Psoas muscle (tissue), 8 donors: ENCODE measurements around the gene OPRM1. TPM values are rescaled to one million over a fixed set of nuclear protein-coding genes. Genes with fewer than 3 reads are reported as not detected.

Experiments used
- ATAC-seq, 4 donors: fragments of 200-7000 bp; cut with Tn5 transposase; one replicate each; pipeline ENCODE4 v1.9.1; 2020; ENCODE audit warnings: moderate library complexity in 3 of 4, mild to moderate bottlenecking in 2 of 4
- DNase-seq, 2 donors: peaks; one replicate each; pipeline ENCODE4 v3.0.0-alpha.2; 2020
- H3K27ac ChIP-seq: fragments of 200-600 bp; one replicate; pipeline ENCODE4 v1.8.0; 2022
- H3K27me3 ChIP-seq, 3 donors: fragments of 200-600 bp in 1 of 3; one replicate each; pipeline versions ENCODE4 v1.6.1 to v1.8.0; 2013 to 2022; ENCODE audit warnings: low read length in 2 of 3, mild to moderate bottlenecking in 2 of 3, moderate library complexity in 1 of 3; ENCODE audit not compliant: insufficient read depth in 3 of 3
- H3K36me3 ChIP-seq, 2 donors: fragments of 200-600 bp in 1 of 2; one replicate each; pipeline versions ENCODE4 v1.6.1 to v1.8.0; 2013 to 2022; ENCODE audit warnings: low read depth in 1 of 2, mild to moderate bottlenecking in 1 of 2, moderate library complexity in 1 of 2; ENCODE audit not compliant: insufficient read depth in 1 of 2
- H3K4me1 ChIP-seq: fragments of 200-600 bp; one replicate; pipeline ENCODE4 v1.8.0; 2022
- H3K4me3 ChIP-seq: fragments of 200-600 bp; one replicate; pipeline ENCODE4 v1.8.0; 2022; ENCODE audit warnings: mild to moderate bottlenecking
- H3K9me3 ChIP-seq: fragments of 200-600 bp; one replicate; pipeline ENCODE4 v1.8.0; 2022
- WGBS, 3 donors: extraction: QIAGEN DNeasy Blood & Tissue Kit; methylation state at CpG; one replicate each; pipeline versions ENCODE4 v1.1.6 to v1.1.7; 2013; 5-methylcytosine and 5-hydroxymethylcytosine counted together
- intact Hi-C, 2 donors: fragments of 100-400 bp; cut with DNase I; formaldehyde crosslinking; loops; one replicate each; pipeline versions ENCODE4 v1.11.0 to v1.14.2; 2022
- polyA plus RNA-seq, 3 donors: library from polyadenylated mRNA; stranded (reverse); fragments of 200-250 nt; gene quantifications; one replicate each; pipeline ENCODE4 v1.2.3, GENCODE V29; 2013
- total RNA-seq, 4 donors: library from RNA; stranded (reverse); fragmentation: NEBNext Ultra II Directional in 2 of 4; extraction: Animal tissue kit (Norgen Biotek cat#: 25700) in 2 of 4; gene quantifications; one replicate each; pipeline versions ENCODE4 v1.2.1 to v1.2.4, GENCODE V29; 2021 to 2023
- TF ChIP-seq, protein P1 (sequence below): fragments of 200-600 bp; IDR thresholded peaks from one replicate; pipeline ENCODE4 v1.8.0; 2022; ENCODE audit warnings: antibody characterized with exemption
- donor health status: healthy with polysubstance abuse.
- donor health status: DM: no; HTN: no; CAD: no; lungs with moderate emphysema.
- donor health status: Bipolar disorder and iron deficiency.
- donor health status: healthy.
- donor health status: DM: yes; HTN: yes; CAD: no.
- donor health status: DM: no; HTN: no; CAD: no.
- donor health status: DM: no; HTN: no; CAD: no.
- donor health status: DM: yes; HTN: yes; CAD: no.

OPRM1 gene
- total and polyA plus RNA-seq, 7 donors, result not detected

DNA sequence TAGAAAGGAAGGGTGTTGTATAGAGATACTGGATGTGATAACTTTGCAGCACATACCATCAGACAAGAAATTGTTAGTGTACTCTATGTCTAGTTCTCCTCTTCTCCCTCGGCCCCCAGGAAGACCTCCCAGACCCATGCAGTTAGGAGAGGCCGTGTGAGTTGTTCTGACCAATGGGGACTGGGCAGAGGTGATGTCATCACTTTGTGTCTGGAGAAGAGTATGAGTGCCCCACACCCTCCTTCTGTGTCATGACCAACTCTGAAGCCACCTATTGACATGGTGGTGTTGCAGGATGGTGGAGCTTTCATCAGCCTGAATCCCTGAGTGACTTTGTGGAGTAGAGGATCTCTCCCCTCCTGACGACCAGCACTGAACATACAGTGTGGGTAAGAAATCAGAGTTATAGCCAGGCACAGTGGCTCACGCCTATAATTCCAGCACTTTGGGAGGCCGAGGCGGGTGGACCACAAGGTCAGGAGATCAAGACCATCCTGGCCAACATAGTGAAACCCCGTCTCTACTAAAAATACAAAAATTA lies 245.3 kb downstream of the OPRM1 start:
- ATAC-seq (no peak), DNase-seq (no peak)
- Histone ChIP-seq H3K4me1 (no peaks in the 10 kb centered on the region), H3K4me3 (no peak overlapping the region), H3K36me3 (no peaks in the 10 kb centered on the region), H3K27ac (no peak overlapping the region), H3K9me3 (peaks cover 4% of the 10 kb centered on the region), H3K27me3 (no peaks in the 10 kb centered on the region)
- WGBS, 3 donors, result 93 to 98% (median 95%) methylated on average over 7 of the region's 7 CpGs
- intact Hi-C loops, result no loop called here
- TF ChIP-seq, protein P1, sequence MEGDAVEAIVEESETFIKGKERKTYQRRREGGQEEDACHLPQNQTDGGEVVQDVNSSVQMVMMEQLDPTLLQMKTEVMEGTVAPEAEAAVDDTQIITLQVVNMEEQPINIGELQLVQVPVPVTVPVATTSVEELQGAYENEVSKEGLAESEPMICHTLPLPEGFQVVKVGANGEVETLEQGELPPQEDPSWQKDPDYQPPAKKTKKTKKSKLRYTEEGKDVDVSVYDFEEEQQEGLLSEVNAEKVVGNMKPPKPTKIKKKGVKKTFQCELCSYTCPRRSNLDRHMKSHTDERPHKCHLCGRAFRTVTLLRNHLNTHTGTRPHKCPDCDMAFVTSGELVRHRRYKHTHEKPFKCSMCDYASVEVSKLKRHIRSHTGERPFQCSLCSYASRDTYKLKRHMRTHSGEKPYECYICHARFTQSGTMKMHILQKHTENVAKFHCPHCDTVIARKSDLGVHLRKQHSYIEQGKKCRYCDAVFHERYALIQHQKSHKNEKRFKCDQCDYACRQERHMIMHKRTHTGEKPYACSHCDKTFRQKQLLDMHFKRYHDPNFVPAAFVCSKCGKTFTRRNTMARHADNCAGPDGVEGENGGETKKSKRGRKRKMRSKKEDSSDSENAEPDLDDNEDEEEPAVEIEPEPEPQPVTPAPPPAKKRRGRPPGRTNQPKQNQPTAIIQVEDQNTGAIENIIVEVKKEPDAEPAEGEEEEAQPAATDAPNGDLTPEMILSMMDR, result no peak

DNA sequence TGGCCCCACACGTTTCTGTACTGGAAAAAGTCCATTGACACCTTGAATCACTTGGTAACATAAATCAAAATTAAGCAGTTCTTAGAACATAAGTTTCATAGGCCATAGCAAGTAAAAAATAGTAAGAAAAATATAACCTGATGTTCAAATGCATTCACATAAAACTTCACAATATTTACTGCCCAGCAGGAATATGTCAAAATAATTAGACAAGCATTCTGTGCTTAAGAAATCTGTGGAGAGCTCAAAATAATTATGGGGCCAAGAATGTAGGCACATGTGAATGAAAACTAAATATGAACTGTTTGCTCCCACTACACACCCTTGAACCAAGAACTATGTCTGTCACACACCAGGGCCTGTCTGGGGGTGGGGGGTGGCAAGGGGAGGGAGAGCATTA lies 246.8 kb downstream of the OPRM1 start:
- intact Hi-C loops, result no loop called here
- H3K4me1 ChIP-seq, result no peaks in the 10 kb centered on the region
- DNase-seq (no peak), ATAC-seq (no peak)
- H3K36me3 ChIP-seq, result no peaks in the 10 kb centered on the region
- TF ChIP-seq, protein P1, result no peak
- no peak overlapping the region for H3K4me3 ChIP-seq
- no peaks in the 10 kb centered on the region for H3K27me3 ChIP-seq
- no peak overlapping the region for H3K27ac ChIP-seq
- peaks cover 4% of the 10 kb centered on the region for H3K9me3 ChIP-seq
- WGBS, 3 donors, result 37 to 65% (median 38%) methylated on average over 1 of the region's 1 CpG

DNA sequence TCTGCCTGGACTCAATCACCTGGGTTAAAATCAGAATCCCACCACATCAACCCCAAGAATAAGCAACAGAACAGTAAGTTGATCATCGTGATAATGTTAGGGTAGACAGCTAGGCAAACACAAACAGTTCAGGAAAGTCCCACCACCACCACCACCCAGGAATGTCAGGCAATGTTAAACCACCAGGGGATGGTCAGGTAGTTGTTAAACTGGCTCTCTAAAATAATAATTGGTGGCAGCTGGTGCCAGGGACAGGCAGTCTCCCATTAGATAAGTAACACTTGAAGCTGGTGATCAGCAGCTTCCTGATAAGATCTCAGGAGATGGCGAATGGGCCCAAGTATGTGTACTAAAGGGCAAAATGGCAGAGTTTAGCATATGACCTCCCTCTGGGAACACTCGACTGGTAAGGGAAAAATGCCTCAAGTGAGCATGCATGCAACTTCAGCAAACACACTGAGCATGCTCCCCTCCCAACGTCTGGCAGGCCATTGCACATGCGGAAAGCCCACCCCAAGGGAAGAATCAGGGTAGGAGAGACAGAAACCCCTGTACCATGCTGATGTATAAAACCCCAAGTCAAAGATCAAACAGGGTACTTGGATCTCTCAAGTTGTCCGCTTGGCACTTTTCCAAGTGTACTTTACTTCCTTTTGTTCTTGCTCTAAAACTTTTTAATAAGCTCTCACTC lies 250.9 kb downstream of the OPRM1 start:
- no peaks in the 10 kb centered on the region for H3K36me3 ChIP-seq
- no peaks in the 10 kb centered on the region for H3K9me3 ChIP-seq
- TF ChIP-seq, protein P1, result no peak
- H3K27ac ChIP-seq, result no peak overlapping the region
- no peak for DNase-seq
- H3K4me3 ChIP-seq, result no peak overlapping the region
- H3K4me1 ChIP-seq, result no peaks in the 10 kb centered on the region
- 92 to 93% (median 92%) methylated on average over 6 of the region's 6 CpGs for WGBS, 3 donors
- no peak for ATAC-seq
- H3K27me3 ChIP-seq, result no peaks in the 10 kb centered on the region
- intact Hi-C loops, result no loop called here

DNA sequence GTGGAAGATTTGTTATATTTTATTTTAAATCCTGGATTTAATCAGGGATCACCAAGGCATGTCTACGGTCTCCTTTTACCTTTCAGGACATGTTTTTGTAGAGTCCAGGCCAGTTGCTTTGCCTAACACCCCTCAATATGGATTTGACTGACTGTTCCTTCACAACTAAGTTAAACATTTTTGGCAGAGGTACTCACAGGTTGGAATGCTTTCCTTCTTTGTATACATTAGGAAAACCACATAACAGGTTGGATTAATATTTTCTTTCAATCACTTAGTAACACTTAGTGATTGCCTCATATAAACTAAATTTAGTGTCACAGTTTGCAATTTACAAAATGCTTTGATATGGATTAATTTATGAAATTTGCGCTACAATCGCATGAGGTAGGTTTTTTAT lies 253.0 kb downstream of the OPRM1 start:
- no peak for ATAC-seq
- no peaks in the 10 kb centered on the region for H3K36me3 ChIP-seq

More for the DNA sequence above, 253.0 kb downstream of the OPRM1 start:
- DNase-seq, result no peak
- no peaks in the 10 kb centered on the region for H3K4me1 ChIP-seq
- no peaks in the 10 kb centered on the region for H3K9me3 ChIP-seq
- 62 to 84% (median 66%) methylated on average over 3 of the region's 3 CpGs for WGBS, 3 donors
- TF ChIP-seq, protein P1, result no peak
- intact Hi-C loops, result no loop called here
- no peak overlapping the region for H3K4me3 ChIP-seq
- H3K27me3 ChIP-seq, result no peaks in the 10 kb centered on the region
- H3K27ac ChIP-seq, result no peak overlapping the region
